SK-N-SH treated with all-trans-retinoic acid at 6 μM for 48 hours (cell line): ENCODE data around the gene UQCRFS1.
"Not testable (repeated sequence)": the region's sequence is repeated elsewhere in the genome, so short reads cannot be mapped to it uniquely, and the experiment has no call there.

Experiments
- ATAC-seq: fragments of 200-7000 bp; cut with Tn5 transposase; 3 replicates; pipeline ENCODE4 v1.9.1; 2020; ENCODE audit warnings: mild to moderate bottlenecking, moderate library complexity
- ARNTL ChIP-seq: fragments of 450-650 bp; formaldehyde crosslinking; IDR thresholded peaks from 2 replicates; pipeline ENCODE4 v1.5.0; 2020; ENCODE audit warnings: low read depth, mild to moderate bottlenecking, moderate library complexity, borderline replicate concordance
- BACH2 ChIP-seq: fragments of 250-450 bp; sonication (Bioruptor Pico); IDR thresholded peaks from 2 replicates; pipeline ENCODE4 v1.9.0; 2021; ENCODE audit warnings: mild to moderate bottlenecking, borderline replicate concordance
- CREB5 ChIP-seq: fragments of 250-450 bp; sonication (Bioruptor Pico); IDR thresholded peaks from 2 replicates; pipeline ENCODE4 v1.5.1; 2020; ENCODE audit warnings: low read depth, mild to moderate bottlenecking, moderate library complexity
- CSDC2 ChIP-seq: fragments of 250-450 bp; sonication (Bioruptor Pico); IDR thresholded peaks from 2 replicates; pipeline ENCODE4 v1.5.0; 2020; ENCODE audit warnings: mild to moderate bottlenecking, moderate library complexity
- CSRNP3 ChIP-seq: fragments of 250-450 bp; sonication (Bioruptor Pico); IDR thresholded peaks from 2 replicates; pipeline ENCODE4 v1.5.1; 2021; ENCODE audit warnings: mild to moderate bottlenecking, moderate library complexity
- GLIS3 ChIP-seq: fragments of 250-450 bp; sonication (Bioruptor Pico); IDR thresholded peaks from 2 replicates; pipeline ENCODE4 v1.5.0; 2020; ENCODE audit warnings: mild to moderate bottlenecking, moderate library complexity
- ISL1 ChIP-seq: fragments of 250-450 bp; sonication (Bioruptor Pico); IDR thresholded peaks from 2 replicates; pipeline ENCODE4 v2.1.2; 2022; ENCODE audit warnings: mild to moderate bottlenecking, moderate library complexity
- POU6F1 ChIP-seq: fragments of 250-450 bp; sonication (Bioruptor Pico); IDR thresholded peaks from 2 replicates; pipeline ENCODE4 v1.8.0; 2021; ENCODE audit warnings: low read depth, mild to moderate bottlenecking, moderate library complexity, borderline replicate concordance
- RARB ChIP-seq: fragments of 250-450 bp; sonication (Bioruptor Pico); IDR thresholded peaks from 2 replicates; pipeline ENCODE4 v1.8.0; 2021; ENCODE audit warnings: mild to moderate bottlenecking, moderate library complexity
- SNAI2 ChIP-seq: fragments of 250-450 bp; sonication (Bioruptor Pico); IDR thresholded peaks from 2 replicates; pipeline ENCODE4 v1.5.0; 2020; ENCODE audit warnings: mild to moderate bottlenecking, moderate library complexity
- TCF4 ChIP-seq: fragments of 250-450 bp; sonication (Bioruptor Pico); IDR thresholded peaks from 2 replicates; pipeline ENCODE4 v1.8.0; 2021; ENCODE audit warnings: mild to moderate bottlenecking, moderate library complexity, borderline replicate concordance
- TOX ChIP-seq: fragments of 250-450 bp; sonication (Bioruptor Pico); IDR thresholded peaks from 2 replicates; pipeline ENCODE4 v1.8.0; 2021; ENCODE audit warnings: mild to moderate bottlenecking, moderate library complexity, borderline replicate concordance
- TSHZ2 ChIP-seq: fragments of 250-450 bp; sonication (Bioruptor Pico); IDR thresholded peaks from 2 replicates; pipeline ENCODE4 v1.5.0; 2020; ENCODE audit warnings: mild to moderate bottlenecking, moderate library complexity
- ZC3H10 ChIP-seq: fragments of 250-450 bp; sonication (Bioruptor Pico); IDR thresholded peaks from 2 replicates; pipeline ENCODE4 v1.5.1; 2021; ENCODE audit warnings: mild to moderate bottlenecking, moderate library complexity
- ZFP3 ChIP-seq: fragments of 250-450 bp; sonication (Bioruptor Pico); IDR thresholded peaks from 2 replicates; pipeline ENCODE4 v1.5.0; 2020; ENCODE audit warnings: mild to moderate bottlenecking, moderate library complexity
- ZFP30 ChIP-seq: fragments of 450-650 bp; formaldehyde crosslinking; IDR thresholded peaks from 2 replicates; pipeline ENCODE4 v1.5.0; 2022; ENCODE audit warnings: mild to moderate bottlenecking, moderate library complexity
- ZNF565 ChIP-seq: fragments of 450-650 bp; formaldehyde crosslinking; conservative IDR thresholded peaks from 2 replicates; pipeline ENCODE4 v1.5.0; 2020; ENCODE audit warnings: low read depth, mild to moderate bottlenecking, moderate library complexity
- ZNF70 ChIP-seq: fragments of 450-650 bp; formaldehyde crosslinking; IDR thresholded peaks from 2 replicates; pipeline ENCODE4 v1.5.0; 2020; ENCODE audit warnings: mild to moderate bottlenecking, moderate library complexity
- ZNF8 ChIP-seq: fragments of 450-650 bp; formaldehyde crosslinking; IDR thresholded peaks from 2 replicates; pipeline ENCODE4 v1.5.0; 2020; ENCODE audit warnings: mild to moderate bottlenecking, moderate library complexity

Gene UQCRFS1

GRCh38 chr19:29211562-29212355, 1.2 kb downstream of the UQCRFS1 start:
- ATAC-seq = no peak
- TF ChIP-seq RARB (no peak), ZC3H10 (CRISPR knock-in tag) (no peak), ZFP3 (CRISPR knock-in tag) (no peak)

- not testable (repeated sequence) for ATAC-seq
Measured at GRCh38 chr19:29211041-29211440, 1.9 kb downstream of the UQCRFS1 start.

- 0 out of 2 replicates have a peak, but pooled peaks have one; percentile 41 for TF ChIP-seq ZNF8 (CRISPR knock-in tag)
- not testable (repeated sequence) for ATAC-seq
Measured at GRCh38 chr19:29210502-29210901, 2.4 kb downstream of the UQCRFS1 start.

- ATAC-seq = not testable (repeated sequence)
Measured at GRCh38 chr19:29207403-29208187, 5.4 kb downstream of the UQCRFS1 start.

GRCh38 chr19:29206453-29206852, 6.5 kb downstream of the UQCRFS1 start:
- TF ChIP-seq TSHZ2 (CRISPR knock-in tag) (no peak), TOX (CRISPR knock-in tag) (no peak), BACH2 (CRISPR knock-in tag) (no peak), CSDC2 (CRISPR knock-in tag) (no peak), ZNF70 (no peak), GLIS3 (CRISPR knock-in tag) (no peak), TCF4 (CRISPR knock-in tag) (no peak)
- TF ChIP-seq, all 23 proteins: peak for 0
- no peak for ATAC-seq

GRCh38 chr19:29202281-29202680, 10.7 kb downstream of the UQCRFS1 start:
- no peak for TF ChIP-seq ISL1 (CRISPR knock-in tag)
- no peak for TF ChIP-seq CREB5 (CRISPR knock-in tag)
- TF ChIP-seq RARB = no peak
- no peak for TF ChIP-seq CSRNP3
- TF ChIP-seq TCF4 (CRISPR knock-in tag) = no peak
- no peak for ATAC-seq

GRCh38 chr19:29201855-29202254, 11.1 kb downstream of the UQCRFS1 start:
- TF ChIP-seq ZFP30 (CRISPR knock-in tag) (no peak), ZNF8 (CRISPR knock-in tag) (no peak), ZC3H10 (CRISPR knock-in tag) (no peak), TCF4 (CRISPR knock-in tag) (no peak), ARNTL (CRISPR knock-in tag) (no peak), GLIS3 (CRISPR knock-in tag) (no peak), SNAI2 (no peak), POU6F1 (CRISPR knock-in tag) (no peak), ZFP3 (CRISPR knock-in tag) (no peak), CSDC2 (CRISPR knock-in tag) (no peak), BACH2 (CRISPR knock-in tag) (no peak), ZNF565 (no peak)
- ATAC-seq = no peak
